ENCODE measurements around the gene SPEM1.
"Not testable (repeated sequence)": the region's sequence is repeated elsewhere in the genome, so short reads cannot be mapped to it uniquely, and the experiment has no call there.

SPEM1 gene

DNA sequence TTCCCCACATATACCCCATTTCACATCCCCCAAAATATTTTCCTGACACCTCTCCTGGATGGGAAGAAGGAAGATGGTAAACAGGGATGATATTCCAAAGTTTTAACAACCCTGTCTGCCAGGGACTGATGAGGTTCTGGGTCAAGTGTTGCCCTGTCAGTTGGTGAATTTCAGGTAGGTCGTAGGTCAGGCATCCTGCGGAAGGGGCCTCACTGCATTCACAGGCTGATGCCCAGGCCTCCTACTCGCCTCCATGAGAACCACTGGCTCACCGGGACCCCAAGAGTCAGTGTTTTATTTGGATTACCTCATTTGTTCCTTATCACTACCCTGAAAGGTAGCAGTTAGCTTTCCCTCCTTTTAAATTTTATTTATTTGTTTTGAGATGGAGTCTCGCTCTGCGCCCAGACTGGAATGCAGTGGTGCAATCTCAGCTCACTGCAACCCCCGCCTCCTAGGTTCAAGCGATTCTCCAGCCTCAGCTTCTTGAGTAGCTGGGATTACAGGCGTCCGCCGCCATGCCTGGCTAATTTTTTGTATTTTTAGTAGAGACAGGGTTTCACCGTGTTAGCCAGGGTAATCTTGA is 48.8 kb downstream of the SPEM1 start:
- DNase-seq (ENCODE audit: low spot score): no peak

- not testable (repeated sequence) for DNase-seq (ENCODE audit: low spot score)
Measured at GRCh38 chr17:7469843-7470242, 49.7 kb downstream of the SPEM1 start.

- DNase-seq (ENCODE audit: low spot score): not testable (repeated sequence)
Measured at GRCh38 chr17:7470457-7470973, 50.4 kb downstream of the SPEM1 start.

Data from AG08396 (cell line).